H9 (cell line): Measurements from ENCODE around the gene CKMT2. TPM values are rescaled to one million over a fixed set of nuclear protein-coding genes. Genes with fewer than 3 reads are reported as not detected.

Experiments
- DNase-seq: peaks from one replicate; pipeline ENCODE4 v3.0.0-alpha.2; 2017
- H2AFZ ChIP-seq: one replicate; pipeline ENCODE4 v1.6.1; 2013; ENCODE audit warnings: mild to moderate bottlenecking, low read length, control low read depth, moderate library complexity
- H2AK5ac ChIP-seq: 2 replicates; pipeline ENCODE4 v1.6.1; 2013; ENCODE audit warnings: low read length, control low read depth, mixed read lengths; ENCODE audit not compliant: insufficient read length
- H2BK120ac ChIP-seq: one replicate; pipeline ENCODE4 v1.6.1; 2013; ENCODE audit warnings: low read depth, mild to moderate bottlenecking, low read length, control low read depth, inconsistent platforms; ENCODE audit not compliant: poor library complexity, severe bottlenecking
- H2BK12ac ChIP-seq: 2 replicates; pipeline ENCODE4 v1.6.1; 2013; ENCODE audit warnings: low read length, control low read depth, mixed read lengths, low read depth; ENCODE audit not compliant: insufficient read length
- H2BK15ac ChIP-seq: 2 replicates; pipeline ENCODE4 v1.6.1; 2013; ENCODE audit warnings: low read depth, low read length, control low read depth
- H2BK20ac ChIP-seq: one replicate; pipeline ENCODE4 v1.6.1; 2013; ENCODE audit warnings: low read depth, mild to moderate bottlenecking, low read length, control low read depth, inconsistent platforms; ENCODE audit not compliant: poor library complexity, severe bottlenecking
- H2BK5ac ChIP-seq: 2 replicates; pipeline ENCODE4 v1.6.1; 2013; ENCODE audit warnings: low read length, control low read depth, mixed read lengths; ENCODE audit not compliant: insufficient read length
- H3K14ac ChIP-seq: 2 replicates; pipeline ENCODE4 v1.6.1; 2013; ENCODE audit warnings: low read length, control low read depth; ENCODE audit not compliant: insufficient read depth
- H3K18ac ChIP-seq: 2 replicates; pipeline ENCODE4 v1.6.1; 2013; ENCODE audit warnings: low read depth, mild to moderate bottlenecking, mixed read lengths, low read length, control low read depth; ENCODE audit not compliant: insufficient read length
- H3K23ac ChIP-seq: 2 replicates; pipeline ENCODE4 v1.6.1; 2013; ENCODE audit warnings: low read length, control low read depth, mixed read lengths, low read depth; ENCODE audit not compliant: insufficient read length
- H3K23me2 ChIP-seq: 2 replicates; pipeline ENCODE4 v1.6.1; 2013; ENCODE audit warnings: low read depth, mild to moderate bottlenecking, mixed read lengths, low read length, control low read depth; ENCODE audit not compliant: insufficient read length, poor library complexity, severe bottlenecking
- H3K27ac ChIP-seq: 2 replicates; pipeline ENCODE4 v1.5.1; 2013; ENCODE audit warnings: low read length, control low read depth, mixed read lengths, low read depth; ENCODE audit not compliant: insufficient read length
- H3K27me3 ChIP-seq: 2 replicates; pipeline ENCODE4 v1.6.1; 2013; ENCODE audit warnings: low read length, control low read depth, inconsistent platforms; ENCODE audit not compliant: insufficient read depth
- H3K4ac ChIP-seq: 2 replicates; pipeline ENCODE4 v1.6.1; 2013; ENCODE audit warnings: low read depth, mild to moderate bottlenecking, control low read depth, inconsistent platforms, low read length, moderate library complexity
- H3K4me1 ChIP-seq: 2 replicates; pipeline ENCODE4 v1.6.1; 2013; ENCODE audit warnings: low read length, control low read depth, inconsistent platforms; ENCODE audit not compliant: insufficient read depth
- H3K4me2 ChIP-seq: 2 replicates; pipeline ENCODE4 v1.6.1; 2013; ENCODE audit warnings: low read length, control low read depth, mixed read lengths; ENCODE audit not compliant: insufficient read length, insufficient read depth
- H3K56ac ChIP-seq: 2 replicates; pipeline ENCODE4 v1.6.1; 2013; ENCODE audit warnings: low read depth, mild to moderate bottlenecking, mixed read lengths, low read length, control low read depth; ENCODE audit not compliant: insufficient read length
- H3K79me1 ChIP-seq: 2 replicates; pipeline ENCODE4 v1.6.1; 2013; ENCODE audit warnings: low read depth, mild to moderate bottlenecking, moderate library complexity, low read length, control low read depth, inconsistent platforms; ENCODE audit not compliant: insufficient read depth, poor library complexity, severe bottlenecking
- H3K79me2 ChIP-seq: 2 replicates; pipeline ENCODE4 v1.6.1; 2013; ENCODE audit warnings: low read length, control low read depth, inconsistent platforms; ENCODE audit not compliant: insufficient read depth
- H3K9ac ChIP-seq: 2 replicates; pipeline ENCODE4 v1.6.1; 2013; ENCODE audit warnings: low read length, control low read depth, mixed read lengths; ENCODE audit not compliant: insufficient read length; ENCODE audit errors: extremely low read depth
- H3K9me3 ChIP-seq: one replicate; pipeline ENCODE4 v1.6.1; 2013; ENCODE audit warnings: low read depth, low read length, inconsistent platforms; ENCODE audit not compliant: control insufficient read depth
- H3T11ph ChIP-seq: one replicate; pipeline ENCODE4 v1.6.1; 2013; ENCODE audit warnings: mild to moderate bottlenecking, low read length, control low read depth, inconsistent platforms
- H4K20me1 ChIP-seq: one replicate; pipeline ENCODE4 v1.6.1; 2013; ENCODE audit not compliant: control insufficient read depth, insufficient read length, insufficient read depth
- H4K5ac ChIP-seq: 2 replicates; pipeline ENCODE4 v1.6.1; 2013; ENCODE audit warnings: low read depth, mild to moderate bottlenecking, mixed read lengths, low read length, control low read depth; ENCODE audit not compliant: insufficient read length
- H4K8ac ChIP-seq: replicated peaks from 2 replicates; pipeline ENCODE4 v1.6.1; 2013; ENCODE audit warnings: low read length, control low read depth, mixed read lengths, low read depth; ENCODE audit not compliant: insufficient read length
- H4K91ac ChIP-seq: 2 replicates; pipeline ENCODE4 v1.6.1; 2013; ENCODE audit warnings: low read depth, mild to moderate bottlenecking, moderate library complexity, mixed read lengths, low read length, control low read depth; ENCODE audit not compliant: insufficient read length
- H3K27ac Mint-ChIP-seq, 3 experiments: 2 replicates in 2 of 3; 3 replicates in 1 of 3; pipeline ENCODE4 v1.8.0; 2020 to 2021; ENCODE audit warnings: mixed read lengths in 3 of 3, mild to moderate bottlenecking in 1 of 3, moderate library complexity in 1 of 3
- H3K27me3 Mint-ChIP-seq: 2 replicates; pipeline ENCODE4 v1.8.0; 2021; ENCODE audit warnings: low read depth, mild to moderate bottlenecking, moderate library complexity, mixed read lengths
- H3K36me3 Mint-ChIP-seq, 3 experiments: 2 replicates in 2 of 3; 3 replicates in 1 of 3; pipeline ENCODE4 v1.8.0; 2020 to 2021; ENCODE audit warnings: low read depth in 3 of 3, mixed read lengths in 3 of 3; ENCODE audit not compliant: insufficient read depth in 1 of 3
- H3K4me1 Mint-ChIP-seq, 2 experiments: 2 replicates each; pipeline ENCODE4 v1.8.0; 2020; ENCODE audit warnings: mixed read lengths in 2 of 2
- H3K4me3 Mint-ChIP-seq, 2 experiments: 2 replicates in 1 of 2; 3 replicates in 1 of 2; pipeline ENCODE4 v1.8.0; 2020 to 2021; ENCODE audit warnings: mild to moderate bottlenecking in 2 of 2, mixed read lengths in 2 of 2, moderate library complexity in 1 of 2
- H3K9me3 Mint-ChIP-seq, 2 experiments: 2 replicates in 1 of 2; 3 replicates in 1 of 2; pipeline ENCODE4 v1.8.0; 2020; ENCODE audit warnings: mild to moderate bottlenecking in 2 of 2, mixed read lengths in 2 of 2, moderate library complexity in 1 of 2
- CTCF ChIP-seq: fragments of 200-600 bp; sonication (generic); conservative IDR thresholded peaks from 3 replicates; pipeline ENCODE4 v1.8.0; 2021; ENCODE audit warnings: antibody characterized with exemption, mild to moderate bottlenecking
- WGBS: extraction: QIAGEN DNeasy Blood & Tissue Kit; methylation state at CpG from one replicate; pipeline ENCODE4 v1.1.7; 2013; ENCODE audit warnings: missing lambda C conversion rate, low lambda C conversion rate, mixed read lengths; ENCODE audit not compliant: insufficient read length; ENCODE audit errors: extremely low coverage; 5-methylcytosine and 5-hydroxymethylcytosine counted together
- total RNA-seq: library from RNA; stranded (reverse); gene quantifications from 2 replicates; pipeline ENCODE4 v1.2.1, GENCODE V29; 2021

The CKMT2 gene
- total RNA-seq, 1 experiment from 2014 or later: 1.8 TPM

- Mint-ChIP-seq H3K27me3 (no peaks in the 10 kb centered on the region), H3K9me3 (no peaks in the 10 kb centered on the region), H3K4me1 (peaks cover 4 to 7% of the 10 kb centered on the region in 2 experiments; a peak in 2 of 4 replicates), H3K4me3 (no peak overlapping the region), H3K36me3 (peaks cover 0 to 6% (median 0%) of the 10 kb centered on the region in 3 experiments; a peak in 1 of 7 replicates), H3K27ac (peak overlapping the region in 2 of 3 experiments; percentile 27 to 92; a peak in 3 of 7 replicates)
- no peaks in the 10 kb centered on the region for H3K23me2 ChIP-seq
- no peaks in the 10 kb centered on the region for H3K79me1 ChIP-seq
- no peak for DNase-seq
- H3K9me3 ChIP-seq: no peaks in the 10 kb centered on the region
- no peak overlapping the region for H2BK15ac ChIP-seq
- no peak overlapping the region for H3K23ac ChIP-seq
- no peak overlapping the region for H3K56ac ChIP-seq
- no peak overlapping the region for H4K91ac ChIP-seq
- H3K79me2 ChIP-seq: no peaks in the 10 kb centered on the region
- H3K9ac ChIP-seq: no peak overlapping the region
- H4K20me1 ChIP-seq: no peaks in the 10 kb centered on the region
- H4K5ac ChIP-seq: no peak overlapping the region
- H3K4ac ChIP-seq: no peak overlapping the region
- H2BK5ac ChIP-seq: no peak overlapping the region
- no peak overlapping the region for H4K8ac ChIP-seq
- no peak overlapping the region for H3K14ac ChIP-seq
- H3K27ac ChIP-seq: no peak overlapping the region
- H2BK120ac ChIP-seq: no peak overlapping the region
- no peak overlapping the region for H2AFZ ChIP-seq
- no CpG with 5 or more reads among the region's 3 CpGs for WGBS
- H3K27me3 ChIP-seq: no peaks in the 10 kb centered on the region
- H3K18ac ChIP-seq: no peak overlapping the region
- no peak for TF ChIP-seq CTCF
- H3K4me1 ChIP-seq: no peaks in the 10 kb centered on the region
- no peak overlapping the region for H2BK20ac ChIP-seq
- H2BK12ac ChIP-seq: no peak overlapping the region
- no peak overlapping the region for H3T11ph ChIP-seq
- H3K4me2 ChIP-seq: no peak overlapping the region
- no peak overlapping the region for H2AK5ac ChIP-seq
Measured at GRCh38 chr5:81213070-81213469, 20.1 kb upstream of the CKMT2 start.
